Dedifferentiated amniotic fluid mesenchymal stem cell (primary cell): ENCODE results near the gene C4BPA.

Experiments
- DNase-seq: peaks from one replicate; pipeline ENCODE4 v3.0.0-alpha.2; 2016; ENCODE audit errors: extremely low spot score

C4BPA gene

GRCh38 chr1:207188901-207189300 is 84.9 kb downstream of the C4BPA start:
- no peak for DNase-seq

- DNase-seq = no peak
Measured at GRCh38 chr1:207191061-207191460, 87.0 kb downstream of the C4BPA start.

- no peak for DNase-seq
Measured at GRCh38 chr1:207191776-207192175, 87.7 kb downstream of the C4BPA start.

- DNase-seq = no peak
Measured at GRCh38 chr1:207194197-207194596, 90.2 kb downstream of the C4BPA start.
